HG02943 (cell line): ENCODE measurements around the gene GOLGA6A.
"Not testable (repeated sequence)": the region's sequence is repeated elsewhere in the genome, so short reads cannot be mapped to it uniquely, and the experiment has no call there.

Experiments
- ATAC-seq: cut with Tn5 transposase; IDR thresholded peaks from one replicate; pipeline ENCODE4 v1.9.1; 2021; ENCODE audit warnings: mild to moderate bottlenecking, low read depth, moderate library complexity; ENCODE audit not compliant: unreplicated experiment

The GOLGA6A gene, protein sequence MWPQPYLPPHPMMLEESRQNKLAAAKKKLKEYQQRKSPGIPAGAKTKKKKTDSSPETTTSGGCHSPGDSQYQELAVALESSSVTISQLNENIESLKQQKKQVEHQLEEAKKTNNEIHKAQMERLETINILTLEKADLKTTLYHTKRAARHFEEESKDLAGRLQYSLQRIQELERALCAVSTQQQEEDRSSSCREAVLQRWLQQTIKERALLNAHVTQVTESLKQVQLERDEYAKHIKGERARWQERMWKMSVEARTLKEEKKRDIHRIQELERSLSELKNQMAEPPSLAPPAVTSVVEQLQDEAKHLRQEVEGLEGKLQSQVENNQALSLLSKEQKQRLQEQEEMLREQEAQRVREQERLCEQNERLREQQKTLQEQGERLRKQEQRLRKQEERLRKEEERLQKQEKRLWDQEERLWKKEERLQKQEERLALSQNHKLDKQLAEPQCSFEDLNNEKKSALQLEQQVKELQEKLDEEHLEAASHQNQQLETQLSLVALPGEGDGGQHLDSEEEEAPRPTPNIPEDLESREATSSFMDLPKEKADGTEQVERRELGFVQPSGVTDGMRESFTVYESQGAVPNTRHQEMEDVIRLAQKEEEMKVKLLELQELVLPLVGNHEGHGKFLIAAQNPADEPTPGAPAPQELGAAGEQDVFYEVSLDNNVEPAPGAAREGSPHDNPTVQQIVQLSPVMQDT

GRCh38 chr15:74082450-74082849 lies at the start of gene GOLGA6A:
TSS of gene GOLGA6A (minus strand) at chr15:74082550. CDS start at chr15:74082509, 41 bp downstream.
- ATAC-seq: not testable (repeated sequence)

DNA sequence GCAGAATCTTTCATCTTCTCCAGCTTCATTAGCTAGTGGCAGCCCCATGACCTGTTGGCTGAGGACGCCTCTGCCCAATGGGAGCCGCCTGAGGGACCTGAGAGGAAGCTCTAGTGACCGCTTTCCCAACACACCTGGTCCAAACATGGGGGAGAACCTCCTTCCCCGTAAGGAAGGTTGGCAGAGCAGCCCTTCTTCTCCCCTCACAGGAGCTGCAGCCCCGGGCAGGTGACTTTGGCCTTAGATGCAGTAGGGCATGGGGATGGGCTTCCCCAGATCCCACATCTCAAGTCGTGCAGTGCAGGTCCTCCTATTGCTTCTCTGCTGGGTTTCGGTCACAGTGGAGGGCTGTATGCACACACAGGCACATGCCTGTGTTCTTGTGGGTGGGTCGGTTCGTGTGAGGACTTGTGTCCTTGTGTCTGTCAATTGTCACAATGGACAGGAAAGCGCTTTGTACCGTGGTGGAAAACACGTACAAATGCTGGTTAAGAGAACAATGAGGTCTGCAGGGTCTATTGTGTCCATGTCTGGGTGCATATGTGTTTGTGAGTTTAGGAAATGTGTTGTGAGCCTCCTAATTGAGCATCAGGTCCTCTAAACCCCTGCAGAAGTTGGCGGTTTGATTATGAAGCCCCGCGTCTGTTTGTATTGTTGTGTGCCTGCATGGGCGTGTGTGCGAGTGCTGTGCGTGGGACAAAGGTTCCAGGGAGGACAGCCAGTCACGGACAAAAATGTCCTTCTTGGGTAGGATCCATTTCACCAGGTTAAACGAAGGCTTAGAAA lies 49.5 kb upstream of the GOLGA6A start:
- ATAC-seq: no peak

GRCh38 chr15:74130849-74131627 lies 48.7 kb upstream of the GOLGA6A start:
- no peak for ATAC-seq

GRCh38 chr15:74130155-74130848 lies 48.0 kb upstream of the GOLGA6A start, which contains the start of gene ISLR2:
TSS of gene ISLR2 (plus strand) at chr15:74130586. CDS start at chr15:74132755, 2,169 bp downstream.
- ATAC-seq: no peak

DNA sequence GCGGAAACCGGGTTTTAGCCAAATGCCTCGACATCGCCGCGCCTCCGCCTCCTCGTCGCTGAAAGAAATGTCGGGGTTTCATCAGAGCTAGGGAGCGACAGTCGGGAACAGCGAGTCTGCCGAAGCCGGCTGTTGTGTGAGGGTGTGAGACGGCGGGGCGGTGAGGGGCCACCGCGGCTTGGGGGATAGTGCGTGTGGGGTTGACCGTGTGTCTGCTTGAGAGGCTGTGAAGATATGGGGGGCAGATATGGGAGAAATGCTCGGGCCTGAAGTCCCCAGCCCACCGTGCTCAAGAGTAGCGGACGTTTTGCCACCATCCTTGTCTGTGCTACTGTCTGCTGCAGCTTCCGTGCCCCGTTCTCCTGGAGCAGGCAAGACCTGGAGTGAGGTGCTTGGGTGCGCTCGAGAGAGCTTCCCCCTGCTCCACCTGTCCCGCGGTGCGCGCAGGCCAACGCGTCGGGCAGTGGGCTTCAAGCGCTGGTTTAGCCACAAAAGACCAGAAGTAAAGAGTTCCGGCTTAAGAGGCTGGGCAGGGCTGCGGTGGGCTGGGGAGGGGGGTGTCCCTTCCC lies 47.3 kb upstream of the GOLGA6A start:
- no peak for ATAC-seq

DNA sequence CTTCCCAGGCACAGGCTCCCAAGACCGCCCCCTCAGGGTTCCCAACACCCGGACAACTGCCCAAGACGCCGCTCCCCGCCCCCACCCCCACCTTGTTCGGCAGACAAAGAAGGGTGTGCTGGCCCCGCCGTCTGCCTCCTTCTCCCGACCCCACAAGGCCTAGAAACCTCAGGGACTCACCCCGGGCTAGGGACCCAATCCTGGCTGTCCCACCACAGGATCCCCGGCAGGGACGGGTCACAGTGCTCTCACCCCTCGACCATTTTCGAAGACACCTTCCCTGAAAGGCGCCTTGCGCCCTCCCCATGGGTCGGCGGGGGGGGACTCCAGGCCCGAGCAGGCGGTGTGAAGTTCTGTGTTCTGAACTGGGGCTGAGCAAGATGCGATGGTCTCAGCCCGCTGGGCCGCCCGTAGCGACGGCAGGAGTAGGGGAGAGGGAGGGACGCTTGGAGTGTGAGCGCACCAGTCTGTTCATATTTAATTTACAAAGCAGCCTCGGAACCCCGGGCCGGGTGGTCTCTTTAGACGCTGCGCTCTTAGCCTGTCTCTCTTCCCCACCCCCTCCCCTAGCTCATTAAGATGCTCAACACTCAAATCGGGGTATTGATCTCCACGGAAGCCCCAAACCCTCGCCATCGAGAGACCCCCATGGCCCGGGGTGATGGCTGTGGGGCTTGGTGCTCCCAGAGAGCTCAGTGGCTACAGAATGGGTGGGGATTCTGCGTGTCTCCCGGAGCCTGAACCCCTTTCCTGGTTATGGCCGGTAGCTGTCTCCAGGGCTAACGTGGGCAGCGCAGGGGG lies 46.6 kb upstream of the GOLGA6A start:
- ATAC-seq: no peak

DNA sequence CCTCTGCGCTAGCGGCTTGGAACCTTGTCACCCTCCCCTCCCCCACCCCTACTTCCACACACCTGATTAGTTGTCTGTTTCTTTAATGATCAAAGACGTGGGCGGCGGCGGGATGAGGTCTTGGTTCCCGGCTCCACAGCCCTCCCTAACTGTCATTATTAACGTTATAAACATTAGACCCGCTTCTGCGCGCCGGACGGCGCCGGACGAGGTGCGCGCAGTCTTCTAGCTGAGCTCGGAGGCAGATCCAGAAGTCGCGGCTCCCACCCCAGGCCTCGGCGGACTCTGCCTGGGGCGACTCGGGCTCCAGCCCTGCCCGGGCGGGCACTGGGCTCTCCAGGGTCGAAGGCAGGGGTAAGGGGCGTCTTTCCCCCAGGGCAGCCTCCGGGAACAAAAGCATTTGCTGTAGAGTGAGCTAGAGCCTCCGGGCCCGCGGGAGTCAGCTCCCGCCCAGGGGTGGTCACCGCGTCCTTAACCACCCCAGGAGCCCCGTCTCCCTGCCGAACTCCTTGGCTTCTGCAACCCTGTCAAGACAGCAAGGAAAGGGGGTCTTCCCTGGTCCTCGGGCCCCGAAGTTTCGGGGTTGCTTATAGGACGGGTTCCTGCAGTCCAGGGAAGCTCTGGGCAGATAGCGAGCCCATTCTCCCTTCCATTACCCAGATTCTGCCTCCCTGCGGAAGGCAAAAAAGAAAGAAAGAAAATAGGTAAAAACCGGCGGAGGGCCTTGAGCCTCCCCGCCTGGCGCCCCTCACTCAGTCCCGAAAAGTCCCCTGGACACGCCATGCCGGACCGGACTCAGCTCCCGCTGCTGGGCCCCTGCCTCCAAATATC lies 45.8 kb upstream of the GOLGA6A start:
- ATAC-seq: no peak

GRCh38 chr15:74127255-74127953 lies 45.1 kb upstream of the GOLGA6A start:
- ATAC-seq: no peak

DNA sequence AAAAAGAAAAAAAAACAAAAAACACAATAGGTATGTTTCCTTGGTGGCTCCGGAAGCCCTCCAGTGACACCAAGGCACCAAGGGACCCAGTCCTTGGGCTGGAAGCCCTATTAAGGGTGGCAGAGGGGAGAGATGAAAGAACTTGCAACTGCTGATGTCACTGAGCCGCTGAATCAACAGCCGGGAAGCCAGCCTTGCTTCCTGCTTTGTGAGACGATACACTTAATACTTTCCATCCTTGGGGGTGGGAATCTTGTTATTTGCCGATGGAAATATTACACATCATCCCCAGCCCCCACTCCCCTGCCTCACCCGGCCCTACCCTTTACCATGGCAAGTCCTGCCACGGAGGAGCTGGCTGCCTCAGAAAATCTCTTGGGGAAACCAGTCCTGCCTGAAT lies 42.4 kb upstream of the GOLGA6A start:
- ATAC-seq: no peak

DNA sequence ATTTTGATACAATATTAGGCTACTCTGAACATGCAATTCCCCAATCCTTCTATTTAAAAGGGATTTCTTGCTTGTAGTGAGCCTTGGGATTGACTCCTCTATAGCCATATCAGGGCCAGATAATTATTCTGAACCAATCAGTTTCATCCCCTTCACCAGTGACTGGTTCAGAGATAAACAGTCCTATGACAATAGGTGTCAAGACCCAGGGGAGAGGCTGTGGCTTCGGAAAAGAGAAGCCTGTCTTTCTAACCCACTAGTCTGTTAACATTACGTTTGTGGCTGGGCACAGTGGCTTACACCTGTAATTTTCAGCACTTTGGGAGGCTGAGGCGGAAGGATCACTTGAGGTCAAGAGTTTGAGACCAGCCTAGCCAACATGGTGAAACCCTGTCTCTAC lies 41.8 kb upstream of the GOLGA6A start:
- ATAC-seq: no peak

DNA sequence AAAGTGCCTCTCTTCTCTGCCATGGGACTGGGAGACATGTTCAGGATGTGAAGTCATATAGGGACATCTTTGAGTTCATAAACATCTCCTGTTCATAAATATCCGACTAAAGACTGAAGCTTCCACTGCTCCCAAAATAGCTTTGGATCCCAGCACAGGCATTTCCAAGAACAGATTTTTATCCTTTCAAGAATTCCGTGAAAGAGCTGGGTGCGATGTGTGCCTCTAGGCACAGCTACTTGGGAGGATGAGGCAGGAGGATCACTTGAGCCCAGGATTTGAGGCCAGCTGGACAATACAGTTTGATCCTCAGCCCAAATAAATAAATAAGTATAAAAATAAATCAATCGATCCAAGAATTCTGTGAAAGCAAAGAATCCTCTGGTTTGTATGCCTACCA lies 41.3 kb upstream of the GOLGA6A start:
- ATAC-seq: no peak

GRCh38 chr15:74123131-74123429 lies 40.7 kb upstream of the GOLGA6A start:
- no peak for ATAC-seq

DNA sequence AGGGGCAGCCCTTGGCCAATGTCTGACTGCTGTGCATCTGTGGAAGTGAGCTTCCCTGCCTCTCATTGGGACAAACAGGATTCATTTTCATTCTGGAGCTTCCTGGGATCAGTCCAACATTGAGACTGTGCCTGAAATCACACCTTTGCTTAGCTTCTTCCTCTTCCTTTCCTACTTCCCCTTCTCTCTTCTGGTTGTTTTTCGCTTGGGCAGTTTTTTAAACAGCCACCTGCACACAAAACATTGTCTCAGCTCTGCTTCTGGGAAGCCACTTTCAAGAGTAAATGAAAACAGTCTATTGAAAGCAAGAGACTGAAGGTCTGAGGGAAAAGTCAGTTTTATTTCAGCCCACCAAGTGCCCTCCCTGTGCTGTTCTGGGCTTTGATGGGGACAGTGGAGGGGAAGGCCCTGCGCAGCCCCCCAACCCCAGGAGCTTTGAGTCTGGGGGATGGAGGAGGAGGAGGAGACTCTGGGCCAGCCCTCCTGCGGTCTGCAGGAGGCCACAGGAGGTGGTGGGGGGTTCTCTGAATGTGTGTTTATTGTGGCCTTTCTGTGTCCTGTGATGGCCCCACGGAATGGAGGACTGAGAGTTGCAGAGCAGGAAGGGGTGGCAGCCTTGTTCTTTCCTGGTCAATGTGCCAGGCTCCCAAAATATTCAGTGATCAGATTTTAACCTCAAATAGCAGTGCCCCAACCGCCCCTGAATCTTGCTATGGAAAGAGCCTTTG lies 40.2 kb upstream of the GOLGA6A start:
- no peak for ATAC-seq

DNA sequence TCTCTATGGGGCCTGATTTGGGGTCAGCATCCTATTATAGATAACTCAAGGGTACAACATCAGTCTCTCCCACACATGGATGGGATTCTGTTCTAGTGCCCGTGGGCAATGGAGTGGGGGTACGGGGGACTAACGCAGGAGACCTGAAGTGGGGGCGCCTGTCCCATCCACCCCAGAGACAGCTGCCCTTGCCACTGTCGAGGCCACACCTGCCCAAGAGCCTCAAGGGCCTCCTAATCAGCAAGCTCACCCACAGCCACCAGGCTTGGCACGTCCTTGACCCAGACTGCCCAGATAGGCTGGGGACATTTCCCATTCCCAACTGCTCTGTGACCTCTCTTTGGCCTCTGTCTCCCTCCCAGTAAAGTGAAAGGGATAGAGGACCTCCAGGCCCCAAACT lies 39.5 kb upstream of the GOLGA6A start:
- ATAC-seq: no peak

GRCh38 chr15:74121039-74121438 lies 38.7 kb upstream of the GOLGA6A start:
- no peak for ATAC-seq

DNA sequence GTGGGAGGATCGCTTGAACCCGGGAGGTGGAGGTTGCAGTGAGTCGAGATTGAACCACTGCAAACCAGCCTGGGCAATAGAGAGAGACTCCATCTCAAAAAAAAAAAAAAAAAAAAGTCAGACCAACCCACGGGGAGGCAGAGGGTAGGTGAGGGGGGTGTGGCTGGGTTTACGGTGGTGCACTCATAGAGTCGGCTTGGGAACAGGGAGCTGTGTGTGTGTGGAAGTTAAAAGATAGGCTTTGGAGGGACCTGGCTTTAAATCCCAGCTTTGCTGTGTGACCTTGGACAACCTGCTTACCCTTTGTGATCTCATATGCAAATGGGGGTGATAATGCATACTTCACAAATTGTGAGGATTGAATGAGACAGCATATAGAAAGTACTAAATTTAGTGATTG lies 38.1 kb upstream of the GOLGA6A start:
- ATAC-seq: no peak

- ATAC-seq: no peak
These were observed 27.4 kb upstream of the GOLGA6A start for GRCh38 chr15:74109713-74110112.
